ENCODE data around the gene SF3B1.

- TF ChIP-seq HOXD13 (CRISPR knock-in tag; IDR thresholded peaks at IDR 0.05; ENCODE audit: borderline replicate concordance) (no peak), OVOL3 (tag by site-specific recombination; IDR thresholded peaks at IDR 0.05) (no peak), CTCF (tag by site-specific recombination; IDR thresholded peaks at IDR 0.05) (no peak), ZNF140 (tag by site-specific recombination; IDR thresholded peaks at IDR 0.05) (no peak)
These were observed 10.9 kb upstream of the SF3B1 start for GRCh38 chr2:197445746-197446145.
